ENCODE data around the gene SMCP.

- TF ChIP-seq CTCF (conservative IDR thresholded peaks at IDR 0.05; ENCODE audit: low read depth, low read length) (no peak), EZH2 (IDR thresholded peaks at IDR 0.05; ENCODE audit: borderline replicate concordance, low read depth, low read length, poor library complexity, severe bottlenecking) (no peak)
Measured at GRCh38 chr1:152866321-152866720, 11.8 kb upstream of the SMCP start.
